ENCODE data around the gene TEX36.
A peak's percentile ranks its signal among the peaks of the same experiment; 100 is the strongest.
"Not testable (repeated sequence)": the region's sequence is repeated elsewhere in the genome, so short reads cannot be mapped to it uniquely, and the experiment has no call there.

The TEX36 gene, protein sequence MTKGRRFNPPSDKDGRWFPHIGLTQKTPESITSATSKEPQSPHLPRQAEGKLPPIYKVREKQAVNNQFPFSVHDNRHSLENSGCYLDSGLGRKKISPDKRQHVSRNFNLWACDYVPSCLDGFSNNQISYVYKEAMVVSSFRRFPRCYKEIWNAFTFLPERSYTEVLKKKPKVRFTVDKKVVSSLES

DNA sequence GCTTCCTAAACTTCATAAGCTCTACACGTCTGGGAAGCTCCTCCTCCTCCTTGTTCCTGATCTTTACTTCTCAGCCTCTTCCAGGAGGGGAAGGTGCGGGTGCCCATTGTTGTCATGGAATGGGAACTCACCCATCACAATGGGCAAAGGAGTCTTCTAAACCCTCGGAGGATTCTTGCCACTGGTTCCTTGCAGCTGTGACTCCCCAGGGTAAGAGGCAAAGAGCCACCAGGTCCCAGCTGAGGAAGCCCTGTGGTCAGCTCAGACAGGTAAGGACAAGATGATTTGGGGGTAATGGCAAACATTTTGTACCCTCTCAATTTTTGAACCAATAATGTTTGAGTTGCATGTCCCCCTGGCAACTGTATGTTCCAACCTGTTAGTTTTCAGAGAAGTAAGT lies at the start of gene TEX36:
TEX36 (minus strand) TSS at position 101 of the 400 bp plus-strand sequence. CDS start 174 bp downstream, outside the sequence.
- DNase-seq (ENCODE audit: low read depth) = no peak

DNA sequence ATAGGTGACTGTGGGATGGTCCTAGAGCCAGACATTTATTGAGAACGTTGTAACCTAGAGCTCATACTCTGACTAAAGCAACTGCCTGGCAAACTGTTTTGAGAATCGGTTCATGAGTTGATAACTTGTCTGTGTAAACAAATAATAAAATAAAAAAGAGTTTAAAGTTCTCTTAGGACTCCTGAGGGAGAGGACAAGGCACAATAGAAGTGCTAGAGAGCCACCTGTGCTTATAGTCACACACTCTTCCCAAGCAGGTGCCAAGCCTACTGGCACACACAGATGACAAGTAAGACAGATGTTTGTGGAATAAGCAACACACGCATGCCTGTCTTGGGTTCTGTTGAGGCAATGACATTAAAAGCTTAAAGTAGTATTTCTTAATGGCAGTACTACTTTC lies 44.5 kb upstream of the TEX36 start:
- DNase-seq (ENCODE audit: low read depth) = no peak

DNA sequence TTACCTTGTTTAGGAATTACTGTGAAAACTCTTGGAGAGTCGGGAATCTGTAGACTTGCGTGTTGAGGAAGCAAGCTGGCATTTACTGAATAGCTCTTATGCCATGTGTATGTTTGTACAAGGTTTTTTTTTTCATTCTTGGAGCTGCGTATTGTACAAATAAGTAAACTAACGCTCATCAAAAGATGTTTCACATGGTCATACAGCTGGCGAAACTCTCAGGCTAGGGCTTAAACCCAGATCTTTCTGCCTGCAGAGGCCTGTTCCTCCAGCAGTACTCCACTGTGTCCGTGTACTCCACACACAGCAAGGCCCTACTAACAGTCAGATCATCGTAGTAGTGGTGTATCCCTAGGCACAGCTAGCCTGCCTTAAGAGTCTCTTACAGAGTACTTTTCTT lies 44.0 kb upstream of the TEX36 start:
- no peak for DNase-seq (ENCODE audit: low read depth)

DNA sequence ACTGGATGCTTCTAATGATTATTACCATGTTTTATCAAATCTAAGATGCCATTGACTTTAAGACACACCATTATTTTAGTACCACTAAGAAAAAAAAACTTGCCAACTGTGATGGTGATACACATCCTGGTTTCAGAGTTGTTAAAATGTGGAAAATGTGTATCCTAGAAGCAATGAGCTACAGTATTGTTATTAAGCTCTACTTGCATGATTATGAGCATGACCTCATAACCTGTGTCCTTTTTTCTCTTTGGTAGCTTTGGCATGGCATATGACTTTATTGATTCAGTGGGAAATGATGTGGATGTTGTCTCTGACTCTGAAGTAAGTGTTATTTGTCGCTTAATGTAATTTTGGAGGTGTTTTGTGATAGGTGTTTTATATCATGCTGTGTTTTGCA lies 39.8 kb upstream of the TEX36 start:
- DNase-seq (ENCODE audit: low read depth) = no peak

DNA sequence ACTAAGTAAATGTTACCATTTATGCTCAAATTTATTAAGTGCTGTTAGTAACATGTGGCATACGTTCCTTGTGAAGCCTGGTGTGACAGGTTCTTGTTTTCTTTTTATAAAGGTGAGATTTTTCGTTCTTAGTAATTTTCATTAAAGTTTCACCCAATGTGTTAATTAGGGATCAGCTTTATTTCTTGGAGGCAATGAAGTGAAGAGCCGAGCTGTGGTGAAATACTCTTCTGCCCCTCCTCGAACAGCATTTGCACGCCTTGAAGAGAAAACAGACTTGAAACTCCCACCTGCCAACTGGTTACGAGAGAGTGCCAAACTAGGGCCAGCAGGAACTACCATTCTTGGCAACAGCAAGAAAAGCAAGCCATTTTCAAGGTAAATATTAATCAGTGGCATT lies 38.1 kb upstream of the TEX36 start:
- no peak for DNase-seq (ENCODE audit: low read depth)

DNA sequence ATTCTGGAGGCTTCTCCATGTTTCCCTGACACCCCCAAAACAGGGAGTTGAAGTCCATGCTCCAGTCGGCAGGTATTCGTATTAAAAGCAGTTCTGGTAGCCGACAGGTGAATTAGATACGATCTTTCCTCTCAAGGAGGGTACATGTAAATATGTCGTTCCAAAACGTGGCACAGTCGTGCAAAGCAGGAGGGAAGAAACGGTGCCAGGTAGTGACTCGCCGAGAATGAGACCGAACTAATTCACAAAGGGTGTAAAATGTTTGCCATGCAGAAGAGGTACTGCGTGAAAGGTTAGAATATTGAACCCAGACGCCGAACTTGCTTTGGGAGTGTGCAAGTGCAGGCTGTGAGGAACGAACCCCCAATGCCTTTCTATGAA lies 37.0 kb upstream of the TEX36 start:
- DNase-seq (ENCODE audit: low read depth) = no peak

DNA sequence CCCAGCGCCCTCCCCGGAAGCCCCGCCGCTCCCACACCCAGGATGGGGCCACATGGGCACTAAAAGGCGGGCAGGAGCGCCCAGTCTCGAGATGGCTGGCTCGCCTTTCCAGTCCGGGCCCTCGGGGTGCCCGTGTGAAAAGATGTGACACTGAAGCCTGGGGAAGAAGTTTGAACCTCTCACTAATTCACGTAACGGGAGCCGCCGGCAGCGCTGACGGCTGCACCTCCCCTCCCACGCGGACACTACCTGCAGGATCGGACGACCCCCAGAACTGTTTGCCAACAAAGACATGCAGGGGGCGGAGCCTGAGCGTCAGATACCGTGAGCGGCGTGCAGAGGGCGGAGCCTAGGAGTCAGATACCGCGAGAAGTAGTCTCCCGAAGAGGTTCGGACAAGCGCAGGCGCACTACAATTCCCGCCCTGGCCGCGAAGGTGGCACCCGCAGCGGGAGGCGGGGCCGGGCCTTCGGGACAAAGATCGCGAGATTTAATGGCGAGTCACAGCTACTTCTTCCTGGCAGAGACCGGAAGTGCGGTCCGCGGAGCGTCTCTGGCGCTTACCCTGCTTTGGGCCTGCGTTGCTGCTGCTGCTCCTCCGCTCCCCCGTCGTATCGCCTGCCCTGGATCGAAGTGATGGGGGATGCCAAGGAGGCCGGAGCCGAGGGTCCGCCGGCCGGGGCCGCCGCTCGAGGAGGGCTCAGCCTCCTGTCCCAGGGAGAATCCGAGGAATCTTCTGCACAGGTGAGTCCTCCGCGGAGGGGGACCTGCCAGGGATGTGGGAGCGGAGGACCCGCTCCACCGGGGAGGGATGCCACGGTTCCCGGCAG lies 36.4 kb upstream of the TEX36 start, which contains the start of gene EDRF1:
EDRF1 (plus strand) TSS at position 537 of the 829 bp plus-strand sequence; CDS start at position 636, 99 bp downstream.
- peak; percentile 98 for DNase-seq (ENCODE audit: low read depth)

DNA sequence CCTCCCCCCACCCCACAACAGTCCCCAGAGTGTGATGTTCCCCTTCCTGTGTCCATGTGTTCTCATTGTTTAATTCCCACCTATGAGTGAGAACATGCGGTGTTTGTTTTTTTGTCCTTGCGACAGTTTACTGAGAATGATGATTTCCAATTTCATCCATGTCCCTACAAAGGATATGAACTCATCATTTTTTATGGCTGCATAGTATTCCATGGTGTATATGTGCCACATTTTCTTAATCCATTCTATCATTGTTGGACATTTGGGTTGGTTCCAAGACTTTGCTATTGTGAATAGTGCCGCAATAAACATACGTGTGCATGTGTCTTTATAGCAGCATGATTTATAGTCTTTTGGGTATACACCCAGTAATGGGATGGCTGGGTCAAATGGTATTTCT lies 31.8 kb upstream of the TEX36 start:
- DNase-seq (ENCODE audit: low read depth) = not testable (repeated sequence)

DNA sequence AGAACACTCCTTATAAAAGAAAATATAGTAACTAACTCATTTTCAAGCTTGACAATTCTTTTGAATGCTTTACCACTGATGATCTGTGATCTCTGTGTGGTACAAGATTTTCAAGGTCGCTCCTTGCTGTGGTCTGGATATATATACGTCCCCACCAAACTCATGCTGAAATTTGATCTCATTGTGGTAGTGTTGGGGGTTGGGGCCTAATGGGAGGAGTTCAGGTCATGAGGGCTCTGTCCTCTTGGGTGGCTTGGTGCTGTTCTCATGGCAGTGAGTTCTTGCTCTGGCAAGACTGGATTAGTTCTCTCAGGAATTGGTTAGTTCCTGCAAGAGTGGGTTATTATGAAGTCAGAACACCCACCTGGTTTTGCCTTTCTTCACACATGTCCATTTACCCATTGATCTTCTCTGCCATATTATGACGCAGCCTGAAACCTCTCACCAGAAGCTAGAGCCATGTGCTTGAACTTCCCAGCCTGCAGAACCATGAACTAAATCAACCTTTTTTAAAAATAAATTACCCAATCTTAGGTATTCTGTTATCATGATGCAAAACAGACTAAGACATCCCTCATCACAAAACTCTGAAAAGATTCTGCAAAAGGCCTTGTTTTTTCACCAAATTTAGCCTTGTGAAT lies 28.3 kb upstream of the TEX36 start:
- no peak for DNase-seq (ENCODE audit: low read depth)

DNA sequence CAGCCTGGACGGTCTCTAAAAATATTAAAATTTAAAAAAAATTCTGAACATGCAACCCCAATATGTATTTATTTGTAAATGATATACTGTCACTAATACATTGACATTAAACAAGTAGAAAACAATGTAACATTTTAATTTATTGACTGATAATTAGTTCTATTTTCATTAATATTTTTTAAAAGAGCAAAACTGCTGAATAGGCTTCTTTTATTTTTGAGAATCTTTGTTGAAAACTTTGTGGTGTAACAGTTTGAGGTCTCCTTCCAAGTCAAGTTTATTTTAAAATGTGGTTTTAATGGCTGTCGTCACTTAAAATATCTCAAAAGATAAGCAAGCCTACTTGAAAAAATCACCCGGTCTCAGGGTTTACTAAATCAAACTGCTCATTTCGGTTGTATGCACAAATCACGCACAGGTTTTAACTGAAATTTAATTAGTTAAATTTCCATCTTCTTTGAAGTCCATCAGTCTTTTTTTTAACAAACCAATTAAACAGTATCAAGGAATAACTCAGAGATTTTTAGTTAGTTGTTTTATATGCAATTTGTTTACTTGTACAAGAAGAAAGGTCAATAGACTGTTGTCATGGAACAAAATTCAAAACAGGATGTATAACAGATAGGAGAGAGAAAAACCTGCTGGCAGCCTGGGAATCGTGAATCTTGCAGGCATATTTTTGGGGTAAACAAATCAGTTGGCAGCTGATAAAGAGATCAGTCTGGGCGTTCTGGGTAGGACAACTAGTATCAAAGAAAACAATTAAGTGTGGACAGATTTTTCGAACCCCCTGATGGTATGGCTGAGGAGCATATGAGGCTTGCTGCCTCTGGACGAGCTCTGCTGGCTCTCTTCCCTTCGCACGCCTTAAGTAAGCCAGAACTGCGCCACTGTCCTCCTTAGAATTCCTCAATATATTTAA lies 26.9 kb upstream of the TEX36 start:
- DNase-seq (ENCODE audit: low read depth) = no peak

DNA sequence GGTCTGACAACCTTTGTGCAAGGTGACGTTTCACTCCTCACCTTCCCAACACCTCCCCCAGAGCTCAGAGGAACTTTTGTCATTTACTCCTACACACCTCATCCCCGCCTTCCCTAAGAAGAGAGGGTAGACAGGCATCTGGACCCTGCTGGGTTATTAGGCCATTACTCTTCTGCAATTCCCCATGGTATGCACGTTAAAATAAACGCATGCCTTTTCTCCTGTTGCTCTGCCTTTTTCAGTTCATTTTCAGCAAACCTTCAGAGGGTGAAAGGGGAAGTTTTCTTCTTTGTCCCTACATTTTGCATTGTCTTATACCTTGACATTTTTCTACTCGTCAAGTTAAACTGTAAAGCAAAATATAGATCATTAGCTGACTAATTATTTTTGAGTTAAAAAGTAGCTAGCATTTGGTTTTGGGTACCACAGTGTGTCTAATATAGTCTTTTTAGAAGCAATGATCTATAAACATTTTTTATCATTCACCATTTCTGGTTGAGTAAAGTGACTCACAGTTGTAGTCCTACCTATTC lies 26.1 kb upstream of the TEX36 start:
- no peak for DNase-seq (ENCODE audit: low read depth)

DNA sequence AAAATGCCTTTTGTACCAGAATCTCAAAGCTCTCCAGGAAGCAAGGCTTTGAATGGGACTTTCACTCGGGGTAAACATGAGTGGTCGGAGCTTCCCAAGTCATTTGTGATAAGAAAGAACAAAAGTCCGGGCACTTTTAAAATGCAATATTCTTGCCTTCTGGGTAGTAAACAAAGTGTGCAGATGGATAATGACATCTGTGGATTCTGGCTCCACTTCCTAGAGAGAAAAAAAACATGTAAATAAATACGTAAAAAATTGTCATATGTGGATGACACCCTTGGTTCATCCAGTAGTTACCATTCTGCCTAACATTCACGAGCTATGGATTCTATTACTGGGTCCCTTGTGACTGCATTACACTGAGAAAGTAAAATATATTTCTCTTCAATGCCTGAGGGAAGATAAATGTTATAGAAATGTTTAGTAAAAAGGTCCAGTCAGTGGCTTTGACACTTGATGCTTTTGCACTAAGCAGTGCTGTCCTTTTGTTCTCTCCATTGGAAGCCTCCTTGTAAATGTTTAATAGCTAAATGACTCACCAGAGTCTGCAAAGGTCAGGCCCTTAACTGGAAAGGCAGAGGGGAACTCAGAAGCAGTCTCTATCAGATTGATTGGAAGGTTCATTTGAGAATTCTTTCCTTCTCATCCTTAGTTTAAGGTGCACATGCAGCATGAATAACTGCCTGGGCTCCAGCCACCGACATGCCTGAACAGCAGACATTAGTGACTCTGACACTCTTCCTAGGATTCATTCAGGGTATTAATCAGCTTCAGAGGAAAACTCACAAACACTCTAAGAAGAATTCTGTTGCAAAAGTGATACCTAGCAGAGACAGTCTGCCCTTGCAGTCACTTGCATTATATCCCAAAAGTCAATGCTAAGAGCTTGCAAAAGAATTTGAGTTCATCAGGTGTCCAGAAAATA lies 24.8 kb upstream of the TEX36 start:
- no peak for DNase-seq (ENCODE audit: low read depth)

DNA sequence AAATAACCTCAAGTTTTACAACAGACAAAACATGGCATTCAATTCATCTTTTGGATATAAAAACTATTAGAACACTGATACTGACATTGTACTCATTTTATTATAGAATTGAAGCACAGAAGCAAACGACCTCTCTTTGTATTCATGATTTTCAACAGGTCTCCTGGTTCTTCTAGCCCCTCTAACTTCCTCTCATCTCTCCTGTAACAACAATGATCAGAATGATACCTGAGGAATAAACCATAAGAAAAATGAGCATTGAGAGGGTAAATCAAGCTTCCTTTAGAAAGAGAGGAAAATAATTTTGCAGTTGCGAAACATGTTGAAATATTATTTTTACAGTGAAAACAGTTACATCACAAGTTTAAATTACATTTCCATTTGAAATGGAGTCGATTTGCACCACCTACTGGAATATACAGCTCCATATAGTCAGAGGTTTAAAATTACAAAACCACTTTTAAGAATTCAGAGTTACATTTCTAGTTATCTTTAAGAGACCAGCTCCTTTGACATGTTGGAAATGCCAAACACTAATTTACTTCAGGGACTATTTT lies 17.5 kb upstream of the TEX36 start:
- DNase-seq (ENCODE audit: low read depth) = no peak

DNA sequence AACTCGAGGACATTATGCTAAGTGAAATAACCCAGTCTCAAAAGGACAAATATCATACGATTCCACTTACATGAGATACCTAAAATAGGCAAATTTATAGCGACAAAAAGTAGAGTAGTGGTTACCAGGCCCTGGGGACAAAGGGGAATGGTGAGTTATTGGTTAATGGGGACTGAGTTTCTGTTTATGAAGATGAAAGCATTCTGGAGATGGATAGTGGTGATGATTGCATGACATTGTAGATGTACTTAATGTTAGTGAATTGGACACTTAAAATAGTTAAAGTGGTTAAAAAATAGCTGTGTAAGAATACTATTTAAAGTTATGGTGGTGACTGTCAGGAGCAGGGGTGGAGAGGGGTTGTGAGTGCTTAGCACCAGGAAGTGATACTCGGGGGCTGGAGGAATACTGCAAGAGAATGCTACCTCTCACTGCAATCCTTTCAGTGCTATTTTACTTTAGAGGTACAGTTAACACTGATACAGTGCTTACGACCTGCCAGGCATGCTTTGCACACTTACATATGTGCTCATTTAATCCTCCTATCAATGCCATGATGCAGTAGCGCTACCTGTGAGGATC lies 16.7 kb upstream of the TEX36 start:
- no peak for DNase-seq (ENCODE audit: low read depth)

DNA sequence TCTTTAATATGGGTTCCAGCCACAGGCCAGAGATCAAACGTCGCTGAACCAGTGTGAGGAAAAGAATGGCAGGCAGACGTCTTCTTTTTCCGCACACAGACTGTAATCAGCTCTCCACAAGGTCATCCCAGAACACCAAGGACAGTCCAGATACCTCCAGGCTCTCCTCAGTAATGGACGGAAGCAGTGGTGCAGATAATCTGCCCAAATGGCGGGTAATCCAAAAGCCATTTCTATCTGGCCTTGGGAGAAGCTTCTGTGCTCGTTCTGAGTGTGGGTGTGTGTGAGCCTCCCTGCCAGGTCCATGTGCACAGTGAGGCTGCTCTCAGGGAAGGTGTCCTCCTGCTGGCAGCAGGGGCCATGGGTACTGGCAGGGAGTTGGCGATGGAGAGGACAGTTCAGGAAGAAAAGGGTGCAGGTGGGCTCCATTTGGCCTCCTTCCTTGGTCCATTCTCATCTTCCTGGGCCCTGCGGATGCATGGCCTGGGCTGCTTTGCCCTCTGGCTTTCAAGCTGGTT lies 15.6 kb upstream of the TEX36 start:
- no peak for DNase-seq (ENCODE audit: low read depth)

DNA sequence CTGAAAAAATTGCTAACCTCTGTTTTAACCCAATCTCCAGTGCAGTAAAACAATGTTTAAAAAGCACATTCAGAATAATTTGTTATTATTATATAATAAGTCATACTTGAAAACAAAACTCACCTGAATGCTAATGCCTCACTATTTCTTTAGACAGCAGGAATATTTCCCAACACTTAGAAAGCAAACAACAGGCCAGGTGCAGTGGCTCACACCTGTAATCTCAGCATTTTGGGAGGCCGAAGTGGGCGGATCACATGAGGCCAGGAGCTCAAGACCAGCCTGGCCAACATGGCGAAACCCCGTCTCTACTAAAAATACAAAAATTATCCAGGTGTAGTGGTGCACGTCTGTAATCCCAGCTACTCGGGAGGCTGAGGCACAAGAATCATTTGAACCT lies 13.9 kb upstream of the TEX36 start:
- not testable (repeated sequence) for DNase-seq (ENCODE audit: low read depth)

DNA sequence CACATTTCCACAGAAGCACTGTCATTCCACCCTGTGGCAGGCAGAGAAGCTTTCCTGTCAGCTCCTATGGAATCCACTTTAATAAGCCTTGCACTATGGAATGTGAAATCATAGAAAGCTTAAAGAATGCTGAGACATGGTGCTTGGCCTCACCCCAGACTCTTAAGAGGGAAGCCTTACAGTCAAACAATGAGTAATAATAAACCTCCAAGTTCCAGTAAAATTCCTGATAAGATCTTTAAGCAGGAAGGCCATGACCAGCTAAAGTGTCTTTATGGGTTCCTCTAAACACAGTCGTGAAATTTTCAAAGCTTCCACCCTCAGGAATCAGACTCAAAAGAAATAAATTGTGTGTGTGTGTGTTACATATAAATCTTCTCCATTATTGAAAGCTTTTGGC lies 11.9 kb upstream of the TEX36 start:
- DNase-seq (ENCODE audit: low read depth) = no peak

DNA sequence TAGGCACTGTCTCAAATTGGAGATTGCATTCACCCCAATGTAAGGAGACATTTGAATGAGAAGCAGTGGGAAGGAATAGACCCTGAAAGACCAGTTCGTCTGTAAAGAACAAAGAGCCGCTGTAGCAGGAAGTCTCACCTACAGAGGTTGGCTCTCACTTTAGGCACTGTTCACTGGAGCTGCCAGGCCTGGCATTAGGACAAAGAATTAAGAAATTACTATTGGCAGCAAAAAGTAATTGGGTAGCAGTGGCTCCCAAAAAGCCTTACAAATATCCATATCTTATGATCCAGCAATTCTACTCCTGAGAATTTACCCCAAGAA lies 10.5 kb upstream of the TEX36 start:
- DNase-seq (ENCODE audit: low read depth) = no peak

DNA sequence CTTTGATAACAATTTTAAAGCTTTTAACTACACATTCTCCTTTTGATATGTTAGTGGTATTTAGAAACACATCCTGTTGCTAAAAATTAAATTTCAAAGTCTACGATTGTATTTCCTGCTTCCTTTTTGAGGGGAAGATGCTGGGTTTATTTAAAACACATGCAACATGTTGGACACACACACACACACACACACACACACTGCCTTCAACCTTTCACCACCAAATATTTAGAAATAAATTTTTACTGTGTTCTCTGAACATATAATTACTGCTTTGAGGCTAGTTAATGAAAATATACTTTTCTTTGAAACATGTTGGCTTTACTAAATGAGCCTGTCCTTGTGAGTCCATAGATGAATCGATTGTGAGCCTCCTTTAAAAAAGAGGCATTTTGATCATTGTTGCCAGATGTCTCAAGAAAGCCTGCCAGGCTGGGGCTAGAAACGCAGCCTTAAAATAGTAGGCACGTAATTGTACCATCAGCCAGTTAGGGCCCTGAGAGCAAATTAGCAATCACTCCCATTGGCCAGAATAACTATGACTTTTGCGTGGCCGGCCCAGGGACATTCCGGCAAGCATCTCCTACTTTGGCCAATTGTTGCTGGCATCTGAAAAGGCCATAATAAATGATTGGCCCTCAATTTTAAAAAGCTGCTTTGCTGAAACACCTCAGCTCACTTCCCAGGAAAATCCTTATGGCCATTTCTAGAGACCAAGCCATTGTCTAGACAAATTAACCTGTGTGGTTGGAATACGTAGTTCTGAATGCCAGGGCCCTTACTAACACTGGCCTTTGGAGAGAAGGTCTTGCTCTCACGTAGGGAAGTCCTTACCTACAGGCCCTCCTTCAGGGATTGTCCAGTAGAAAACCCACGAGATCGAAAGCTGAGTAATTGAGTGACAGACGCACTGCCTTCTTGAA lies 9.9 kb upstream of the TEX36 start:
- no peak for DNase-seq (ENCODE audit: low read depth)
